GM12864 (cell line): Measurements from ENCODE around the gene TEAD2.

Experiments
- DNase-seq: peaks from one replicate; pipeline ENCODE4 v3.0.0-alpha.2; 2011; ENCODE audit warnings: low read depth
- H3K4me3 ChIP-seq: 2 replicates; pipeline ENCODE4 v1.5.1; 2011; ENCODE audit warnings: mild to moderate bottlenecking, low read depth, low read length, control low read depth
- CTCF ChIP-seq: IDR thresholded peaks from 2 replicates; pipeline ENCODE4 v1.5.1; 2011; ENCODE audit warnings: low read depth, mild to moderate bottlenecking, moderate library complexity, low read length, control low read depth, inconsistent platforms; ENCODE audit errors: missing control alignments

TEAD2 gene

GRCh38 chr19:49403404-49404187 lies 41.4 kb upstream of the TEAD2 start:
- no peak overlapping the region for H3K4me3 ChIP-seq
- no peak for TF ChIP-seq CTCF
- DNase-seq: no peak

DNA sequence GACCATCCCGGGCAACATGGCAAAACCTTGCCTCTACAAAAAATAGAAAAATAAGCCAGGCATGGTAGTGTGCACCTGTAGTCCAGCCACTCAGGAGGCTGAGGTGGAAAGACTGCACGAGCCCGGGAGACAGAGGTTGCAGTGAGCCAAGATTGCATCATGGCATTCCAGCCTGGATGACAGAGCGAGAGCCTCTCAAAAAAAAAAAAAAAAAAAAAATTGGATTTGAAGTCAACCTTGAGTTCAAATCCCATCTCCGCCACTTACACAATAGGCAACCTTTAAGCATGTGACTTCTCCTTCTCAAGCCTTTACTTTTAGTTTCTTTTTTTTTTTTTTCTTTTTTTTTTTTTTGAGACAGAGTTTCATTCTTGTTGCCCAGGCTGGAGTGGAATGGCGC lies 37.8 kb upstream of the TEAD2 start:
- H3K4me3 ChIP-seq: no peak overlapping the region
- TF ChIP-seq CTCF: no peak

DNA sequence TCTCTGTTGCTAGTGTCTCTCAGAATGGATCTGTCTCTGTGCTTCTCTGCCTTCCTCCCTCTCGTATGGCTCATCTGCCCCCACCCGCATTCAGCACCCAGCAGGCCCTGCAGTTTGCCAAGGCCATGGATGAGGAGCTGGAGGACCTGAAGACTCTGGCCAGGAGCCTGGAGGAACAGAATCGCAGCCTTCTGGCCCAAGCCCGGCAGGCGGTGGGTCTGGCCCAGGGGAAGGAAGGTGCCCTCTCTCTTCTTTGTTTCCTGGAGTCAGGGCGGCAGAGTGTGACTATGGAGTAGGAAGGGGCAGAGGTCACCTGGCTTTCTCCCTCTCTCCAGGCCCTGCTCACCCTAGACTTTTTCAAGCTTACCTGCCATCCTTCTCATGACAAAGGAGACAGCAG lies 36.7 kb upstream of the TEAD2 start:
- TF ChIP-seq CTCF: no peak
- no peak overlapping the region for H3K4me3 ChIP-seq
- no peak for DNase-seq

More for the DNA sequence above, 37.8 kb upstream of the TEAD2 start:
- no peak for DNase-seq

- TF ChIP-seq CTCF: no peak
- H3K4me3 ChIP-seq: no peak overlapping the region
- no peak for DNase-seq
Observed at GRCh38 chr19:49398001-49398615, 35.9 kb upstream of the TEAD2 start.

DNA sequence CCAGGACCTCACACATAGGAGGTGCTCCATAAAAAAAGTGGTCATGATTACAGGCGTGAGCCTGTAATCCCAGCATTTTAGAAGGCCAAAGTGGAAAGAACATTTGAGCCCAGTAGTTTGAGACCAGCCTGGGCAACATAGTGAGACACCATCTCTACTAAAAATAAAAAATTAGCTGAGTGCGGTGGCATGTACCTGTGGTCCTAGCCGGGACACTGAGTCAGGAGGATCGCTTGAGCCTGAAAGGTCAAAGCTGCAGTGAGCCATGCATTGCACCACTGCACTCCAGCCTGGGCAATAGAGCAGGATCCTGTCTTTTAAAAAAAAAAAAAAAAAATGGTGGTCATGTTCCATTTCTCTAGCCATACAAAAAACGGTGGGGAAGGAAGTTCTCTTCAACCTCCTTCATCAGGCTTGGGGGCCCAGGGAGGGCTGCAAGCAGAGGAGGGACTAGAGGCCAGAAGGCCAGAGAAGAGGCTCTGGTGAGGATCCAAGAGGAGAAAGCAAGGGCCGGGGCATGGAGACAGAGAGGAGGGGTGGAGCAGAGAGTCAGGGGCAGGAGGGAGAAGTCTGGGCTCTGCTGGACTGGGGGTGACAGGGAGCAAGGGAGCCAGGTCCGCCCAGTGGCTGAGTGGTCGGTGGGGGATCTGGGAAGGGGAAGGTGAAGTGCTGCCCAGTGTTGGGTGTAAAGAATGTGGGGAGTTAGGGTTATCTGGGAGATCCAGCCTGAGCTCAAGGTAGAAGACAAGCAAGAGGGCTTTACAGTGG lies 34.7 kb upstream of the TEAD2 start:
- no peak overlapping the region for H3K4me3 ChIP-seq
- DNase-seq: no peak
- no peak for TF ChIP-seq CTCF

- no peak overlapping the region for H3K4me3 ChIP-seq
- TF ChIP-seq CTCF: no peak
- DNase-seq: no peak
Observed at GRCh38 chr19:49395581-49396407, 33.6 kb upstream of the TEAD2 start.
